Measurements from ENCODE around the gene VWA5B1.
"Not testable (repeated sequence)": the region's sequence is repeated elsewhere in the genome, so short reads cannot be mapped to it uniquely, and the experiment has no call there.

Gene VWA5B1

DNA sequence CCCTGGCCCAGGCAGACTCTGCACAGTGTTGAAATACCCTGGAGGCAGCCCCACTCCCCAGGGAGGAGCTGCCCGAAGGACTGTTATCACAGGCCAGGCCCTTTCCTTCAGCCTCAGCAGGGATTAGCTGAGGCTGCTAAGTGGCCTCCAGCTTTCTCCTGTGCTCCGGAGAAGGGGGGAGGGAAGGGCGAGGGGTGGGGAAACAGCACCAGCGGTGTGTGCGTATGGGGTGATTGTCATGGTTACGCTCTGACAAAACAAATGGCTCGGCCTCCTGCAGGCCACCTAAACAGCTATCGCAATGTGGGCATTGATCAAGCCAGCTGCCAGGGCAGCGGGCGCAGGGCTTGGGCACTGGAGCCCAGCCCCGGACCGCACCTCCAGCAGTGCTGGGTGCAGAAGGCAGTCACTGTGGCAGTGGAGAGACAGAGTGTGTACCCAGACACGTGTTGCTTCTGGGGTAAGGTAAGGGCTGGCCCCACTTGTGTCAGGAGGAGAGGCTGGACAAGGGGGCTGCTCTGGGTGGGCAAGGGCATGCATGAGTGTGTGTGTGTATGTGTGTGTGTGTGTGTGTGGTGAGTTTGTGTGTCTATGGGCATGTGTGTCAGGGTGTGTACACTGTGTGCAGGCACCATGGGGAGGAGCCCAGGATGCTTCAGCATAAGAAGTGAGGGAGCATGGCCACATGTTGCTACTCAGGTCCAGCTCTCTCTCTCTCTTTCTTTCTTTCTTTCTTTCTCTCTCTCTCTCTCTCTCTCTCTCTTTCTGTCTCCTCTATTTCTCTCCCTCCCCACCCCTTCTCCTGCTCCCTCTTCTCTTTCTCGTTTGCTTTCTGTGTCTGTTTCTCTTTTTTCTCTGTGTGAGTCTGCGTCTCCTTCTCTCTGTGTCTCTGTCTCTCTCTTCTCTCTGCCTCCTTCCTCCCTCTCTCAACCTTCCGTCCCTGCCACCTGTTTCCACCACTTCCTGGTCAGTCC, at the start of gene VWA5B1:
Gene VWA5B1 (plus strand): TSS at position 252 of the 974 bp plus-strand sequence. CDS start 19,727 bp downstream, outside the sequence.
- no peak for DNase-seq

- DNase-seq = no peak
Measured at GRCh38 chr1:20242890-20243479, 47.7 kb upstream of the VWA5B1 start.

DNA sequence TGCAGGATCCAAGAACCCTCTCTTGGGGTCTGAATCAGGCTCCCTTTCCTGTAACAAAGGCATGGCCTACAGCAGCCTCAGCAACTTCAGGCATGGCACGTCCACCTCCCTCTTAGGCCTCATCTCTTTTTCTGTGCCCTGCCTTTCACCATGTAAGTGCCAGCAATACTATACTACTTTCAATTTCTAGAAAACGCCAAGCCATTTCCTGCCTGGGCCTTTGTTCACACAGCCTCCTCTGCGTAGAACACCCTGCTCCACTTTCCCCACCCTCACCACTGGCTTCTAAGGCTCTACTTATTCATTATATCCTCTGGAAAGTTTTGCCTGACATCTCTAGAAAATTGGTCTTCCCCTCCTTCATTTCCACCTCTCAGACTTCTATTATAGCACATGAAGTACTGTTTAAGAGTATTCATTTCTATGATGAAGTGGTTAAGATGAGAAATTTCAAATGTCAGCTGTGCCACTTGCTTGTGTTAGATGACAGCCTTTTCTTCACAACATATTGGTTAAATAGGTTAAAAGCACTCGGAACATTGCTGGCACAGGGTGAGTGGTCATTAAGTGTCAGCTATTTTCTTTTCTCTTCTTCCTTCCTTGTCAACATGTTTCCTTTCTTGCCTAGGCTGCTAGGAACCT, 41.6 kb upstream of the VWA5B1 start:
- no peak for DNase-seq

GRCh38 chr1:20250340-20250989, 40.2 kb upstream of the VWA5B1 start:
- no peak for DNase-seq

- DNase-seq = no peak
Measured at GRCh38 chr1:20252587-20252986, 38.1 kb upstream of the VWA5B1 start.

GRCh38 chr1:20255666-20256065, 35.0 kb upstream of the VWA5B1 start:
- DNase-seq = no peak

DNA sequence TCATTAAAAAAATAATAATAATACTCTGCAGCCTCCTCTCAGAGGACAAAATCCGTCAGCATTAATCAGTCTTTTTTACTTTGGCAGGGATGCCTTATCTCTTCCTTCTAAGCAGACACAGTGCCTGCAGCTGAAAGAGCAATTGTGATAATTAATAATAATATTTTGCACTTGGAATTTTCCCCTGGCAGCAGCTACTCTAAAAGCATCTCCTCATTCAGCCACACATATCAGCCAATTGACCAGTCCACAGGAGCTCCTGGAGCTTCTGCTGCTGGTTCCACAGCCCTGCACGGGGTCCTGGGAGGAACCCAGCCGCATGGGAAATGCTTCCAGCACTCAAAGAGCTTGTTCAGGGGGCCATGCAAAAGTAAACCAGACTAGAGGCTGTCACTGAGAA, 31.0 kb upstream of the VWA5B1 start:
- DNase-seq = no peak

DNA sequence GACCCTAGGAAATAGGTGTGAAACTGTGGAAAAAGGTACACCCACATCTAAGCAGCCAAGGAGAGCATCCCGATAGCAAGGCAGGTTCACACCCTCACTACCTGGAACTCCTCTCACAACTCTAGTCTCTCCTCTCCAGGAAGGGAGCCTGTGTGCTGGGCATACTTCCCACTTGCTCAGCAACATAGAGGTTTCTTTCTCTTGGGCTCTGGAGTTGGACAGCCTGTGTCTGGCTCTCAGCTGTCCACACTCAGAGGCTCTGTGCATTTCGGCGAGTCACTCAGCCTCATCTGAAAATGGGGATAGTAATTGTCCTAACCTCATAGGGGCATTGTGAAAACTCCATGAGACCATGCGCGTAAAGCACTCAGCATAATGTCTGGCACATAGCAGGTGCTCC, 29.6 kb upstream of the VWA5B1 start:
- no peak for DNase-seq

- DNase-seq = no peak
Measured at GRCh38 chr1:20262810-20263534, 27.7 kb upstream of the VWA5B1 start.

DNA sequence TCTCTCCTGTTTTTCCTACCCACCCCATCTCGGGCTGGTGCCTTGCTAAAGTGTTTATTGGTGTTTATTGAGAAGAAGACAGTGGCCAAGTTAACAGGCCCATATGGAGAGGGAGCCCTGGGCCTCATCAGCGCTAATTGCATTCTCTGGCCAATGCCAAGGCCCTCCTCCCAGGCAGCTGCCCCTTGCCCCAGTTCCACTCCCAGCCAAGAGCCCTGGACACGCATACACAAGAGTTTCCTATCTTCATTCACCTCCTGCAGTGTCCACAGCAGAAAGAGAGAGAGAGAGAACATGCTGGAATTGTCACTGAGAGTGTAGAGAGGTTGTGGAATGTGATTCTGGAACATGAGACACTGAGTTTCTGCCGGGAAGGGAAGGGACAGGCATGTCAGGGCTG, 25.4 kb upstream of the VWA5B1 start:
- DNase-seq = no peak

DNA sequence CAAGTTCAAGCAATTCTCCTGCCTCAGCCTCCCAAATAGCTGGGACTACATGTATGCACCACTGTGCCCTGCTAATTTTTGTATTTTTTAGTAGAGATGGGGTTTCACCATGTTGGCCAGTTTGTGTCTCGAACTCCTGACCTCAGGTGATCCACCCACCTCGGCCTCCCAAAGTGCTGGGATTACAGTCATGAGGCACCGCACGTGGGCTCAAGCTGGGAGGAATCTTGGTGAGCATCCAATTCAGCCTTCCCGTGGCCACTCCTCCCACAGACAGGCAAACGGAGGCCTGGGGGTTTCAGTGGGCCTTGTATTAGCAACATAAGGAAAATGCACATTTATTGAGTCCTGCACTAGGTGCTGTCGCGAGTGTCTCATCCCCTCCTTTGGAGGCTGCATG, 24.5 kb upstream of the VWA5B1 start:
- no peak for DNase-seq

DNA sequence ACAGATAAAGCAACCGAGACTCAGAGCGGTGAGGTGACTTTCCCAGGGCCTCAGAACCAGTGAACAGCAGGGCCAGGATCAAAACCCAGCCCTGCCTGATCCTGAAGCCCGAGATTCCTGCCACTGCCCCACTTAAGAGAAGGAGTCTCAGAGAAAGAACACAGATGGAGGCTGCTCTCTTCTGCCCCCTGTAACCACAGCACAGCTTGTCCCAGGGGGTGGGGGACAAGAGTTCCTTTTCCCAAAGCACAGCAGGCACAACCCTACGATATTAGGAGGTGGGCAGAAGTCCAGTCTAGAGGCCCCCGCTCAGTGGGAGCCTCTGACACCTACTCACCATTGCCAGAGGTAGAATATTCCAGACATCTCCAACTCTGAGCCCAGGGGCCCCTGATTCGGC, 24.0 kb upstream of the VWA5B1 start:
- no peak for DNase-seq

DNA sequence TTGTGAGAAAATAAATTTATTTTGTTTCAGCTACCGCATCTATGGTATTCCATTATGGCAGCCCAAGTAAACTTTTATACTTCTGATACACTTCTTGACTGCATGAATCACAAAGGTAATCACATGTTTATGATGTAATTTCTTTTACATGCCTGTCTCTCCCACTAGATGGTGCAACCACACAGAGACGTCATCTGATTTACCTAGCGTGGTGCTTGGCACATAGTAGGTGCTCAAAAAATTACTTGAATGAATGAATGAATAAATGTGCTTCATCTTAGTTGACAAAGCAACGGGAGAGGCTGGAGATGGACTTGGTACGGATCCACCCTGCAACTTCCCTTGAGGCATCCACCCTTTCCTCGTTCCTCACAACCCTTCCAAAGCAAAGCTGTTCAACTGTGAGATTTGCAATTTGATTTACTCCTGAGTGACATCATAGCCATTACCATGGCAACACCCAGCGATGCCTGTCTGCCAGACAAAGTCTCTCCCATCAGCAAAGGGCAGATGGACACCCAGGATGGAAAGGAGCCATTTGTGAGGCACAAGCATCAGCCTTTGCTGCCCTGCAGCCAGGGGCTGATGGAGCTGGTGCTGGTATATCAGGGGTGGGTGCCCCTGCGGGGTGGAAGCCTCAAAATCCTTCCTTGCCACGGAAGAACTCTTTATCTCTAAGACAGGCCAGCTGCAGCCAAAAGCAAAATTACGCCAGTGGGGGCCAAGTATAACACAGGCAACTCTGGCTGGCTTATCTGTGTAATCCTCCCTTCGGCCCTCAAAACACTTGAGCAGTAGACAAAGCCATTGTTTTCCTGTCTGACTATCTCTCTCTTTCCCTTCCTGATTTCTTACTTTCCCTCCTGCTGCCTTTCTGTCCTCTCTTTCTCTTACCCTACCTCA, 18.9 kb upstream of the VWA5B1 start:
- no peak for DNase-seq

- DNase-seq = not testable (repeated sequence)
Measured at GRCh38 chr1:20273716-20274115, 17.0 kb upstream of the VWA5B1 start.

- no peak for DNase-seq
Measured at GRCh38 chr1:20275319-20275925, 15.3 kb upstream of the VWA5B1 start.

- DNase-seq = no peak
Measured at GRCh38 chr1:20276485-20277159, 14.1 kb upstream of the VWA5B1 start.

DNA sequence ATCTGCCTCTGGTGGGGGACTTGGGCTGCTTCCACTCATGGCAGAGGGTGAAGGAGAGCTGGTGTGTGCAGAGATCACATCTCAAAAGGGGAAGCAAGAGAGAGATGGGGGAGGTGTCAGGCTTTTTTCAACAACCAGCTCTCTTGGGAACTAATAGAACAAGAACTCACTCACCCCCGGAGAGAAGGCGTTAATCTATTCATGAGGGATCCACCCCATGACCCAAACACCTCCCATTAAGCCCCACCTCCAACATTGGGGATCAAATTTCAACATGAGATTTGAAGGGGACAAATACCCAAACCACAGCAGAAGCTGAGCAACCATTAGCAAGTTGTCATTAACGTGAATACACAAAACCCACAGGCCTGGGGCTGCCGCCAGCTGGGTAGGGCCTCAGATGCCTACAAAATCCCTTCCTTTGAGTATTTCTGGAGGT, 12.0 kb upstream of the VWA5B1 start:
- no peak for DNase-seq

DNA sequence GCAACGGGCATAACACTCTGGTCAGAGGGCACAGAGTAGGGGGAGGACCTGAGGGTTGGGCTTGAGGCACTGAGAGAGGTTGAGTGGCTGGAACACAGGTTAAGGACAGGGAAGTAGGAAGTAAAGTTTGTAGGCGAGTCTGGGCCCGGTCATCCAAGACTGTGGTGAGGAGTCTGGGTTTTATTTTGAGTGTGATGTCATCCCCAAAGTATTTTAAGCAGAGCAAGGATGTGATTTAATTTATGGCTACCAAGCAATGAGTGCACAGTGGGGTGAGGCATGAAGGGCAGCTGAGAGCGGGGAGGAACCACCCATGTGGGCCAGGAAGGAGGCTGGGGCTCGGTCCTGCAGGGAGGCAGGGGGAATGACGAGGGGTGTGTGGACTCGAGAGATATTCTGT, 11.2 kb upstream of the VWA5B1 start:
- no peak for DNase-seq

GRCh38 chr1:20280341-20280740, 10.3 kb upstream of the VWA5B1 start:
- DNase-seq = no peak

DNA sequence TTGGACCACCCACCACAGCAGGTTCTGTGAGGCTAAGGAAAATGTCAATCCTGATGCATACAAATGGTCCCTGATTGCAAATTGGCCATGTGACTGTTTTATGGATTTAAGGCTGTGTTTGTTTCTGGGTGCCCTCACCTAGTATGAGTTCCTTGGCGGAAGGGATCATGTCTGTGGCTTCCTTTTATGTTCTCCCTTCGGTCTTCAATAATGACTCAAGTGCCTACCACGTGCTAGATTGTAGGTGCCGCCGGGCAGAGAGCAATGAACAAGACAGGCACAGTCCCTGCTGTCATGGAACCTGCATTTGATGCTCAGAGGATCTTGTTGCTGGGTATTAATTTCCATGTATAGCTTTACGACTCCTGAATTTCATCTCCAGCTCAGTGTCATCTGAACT, 9.8 kb upstream of the VWA5B1 start:
- no peak for DNase-seq

Data from DMS79 (cell line).